Chondrocyte (in vitro differentiated cells): Measurements from ENCODE around the gene TSPAN3. TPM values are rescaled to one million over a fixed set of nuclear protein-coding genes. Genes with fewer than 3 reads are reported as not detected.
A peak's percentile ranks its signal among the peaks of the same experiment; 100 is the strongest.

ENCODE experiments used
- DNase-seq: peaks from one replicate; pipeline ENCODE4 v3.0.0; 2021; ENCODE audit warnings: mixed read lengths, low spot score
- H3K27ac Mint-ChIP-seq: one replicate; pipeline ENCODE4 v1.8.0; 2021; ENCODE audit warnings: mild to moderate bottlenecking, moderate library complexity, mixed read lengths; ENCODE audit not compliant: unreplicated experiment
- H3K27me3 Mint-ChIP-seq: 2 replicates; pipeline ENCODE4 v1.8.0; 2021; ENCODE audit warnings: low read depth, mixed read lengths
- H3K36me3 Mint-ChIP-seq: 2 replicates; pipeline ENCODE4 v1.8.0; 2021; ENCODE audit warnings: low read depth, mixed read lengths
- H3K4me1 Mint-ChIP-seq: 2 replicates; pipeline ENCODE4 v1.8.0; 2021; ENCODE audit warnings: low read depth, mild to moderate bottlenecking, mixed read lengths
- H3K4me3 Mint-ChIP-seq: one replicate; pipeline ENCODE4 v1.8.0; 2021; ENCODE audit warnings: mild to moderate bottlenecking, moderate library complexity, mixed read lengths; ENCODE audit not compliant: unreplicated experiment
- H3K9me3 Mint-ChIP-seq: 2 replicates; pipeline ENCODE4 v1.8.0; 2021; ENCODE audit warnings: low read depth, mixed read lengths
- total RNA-seq: library from RNA; stranded (reverse); gene quantifications from 3 replicates; pipeline ENCODE4 v1.2.1, GENCODE V29; 2021
- TF ChIP-seq, protein P1 (sequence below): fragments of 200-600 bp; sonication (generic); IDR thresholded peaks from 2 replicates; pipeline ENCODE4 v1.5.0; 2021; ENCODE audit warnings: antibody characterized with exemption, mild to moderate bottlenecking, moderate library complexity

Gene TSPAN3
- total RNA-seq, 1 donor from 2014 or later: 250 TPM

DNA sequence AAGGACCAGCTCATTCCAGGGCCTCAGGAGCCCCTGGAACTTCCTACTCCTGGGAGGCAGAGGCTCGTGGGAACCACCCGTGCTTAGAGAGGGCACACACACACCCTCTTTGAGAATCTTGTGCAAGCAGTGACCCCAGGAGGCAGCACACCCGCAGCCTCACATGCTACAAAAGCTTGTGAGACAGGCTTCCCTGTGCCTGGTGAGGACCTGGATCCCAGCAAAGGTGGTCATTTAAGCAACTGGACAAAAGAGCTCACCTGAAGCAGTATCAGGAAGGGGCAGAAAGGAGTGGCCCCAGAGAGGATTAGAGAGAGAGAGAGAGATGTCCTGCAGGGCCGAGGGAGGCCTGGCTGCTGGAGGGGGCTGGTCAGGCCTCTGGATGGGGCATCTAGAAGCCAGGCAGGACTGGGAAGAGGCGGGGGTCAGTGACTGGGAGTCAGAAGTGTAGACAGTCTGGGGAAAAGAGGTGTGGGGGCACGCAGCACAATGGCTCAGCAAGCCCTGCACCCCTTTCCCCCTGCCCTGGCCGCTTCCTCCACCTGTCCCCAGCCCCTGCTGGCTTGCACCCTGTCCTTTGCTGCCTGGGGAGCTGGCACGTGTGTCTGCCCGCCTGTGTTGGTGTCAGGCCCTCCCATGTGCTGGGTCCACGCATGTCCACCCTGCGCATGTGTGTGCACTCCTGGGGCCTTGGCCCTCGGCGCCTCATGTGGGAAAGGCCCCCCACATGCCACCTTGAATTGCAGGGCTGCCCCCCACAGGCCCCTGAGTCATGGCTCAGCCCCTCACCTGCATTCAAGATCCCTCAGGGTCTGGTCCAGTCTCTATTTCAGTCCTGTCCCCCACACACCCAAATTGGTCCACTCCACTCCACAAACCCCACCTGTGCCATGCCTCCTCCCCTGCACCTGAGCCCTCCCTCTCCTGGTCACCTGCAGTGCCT, 36.9 kb downstream of the TSPAN3 start:
- TF ChIP-seq, protein P1, sequence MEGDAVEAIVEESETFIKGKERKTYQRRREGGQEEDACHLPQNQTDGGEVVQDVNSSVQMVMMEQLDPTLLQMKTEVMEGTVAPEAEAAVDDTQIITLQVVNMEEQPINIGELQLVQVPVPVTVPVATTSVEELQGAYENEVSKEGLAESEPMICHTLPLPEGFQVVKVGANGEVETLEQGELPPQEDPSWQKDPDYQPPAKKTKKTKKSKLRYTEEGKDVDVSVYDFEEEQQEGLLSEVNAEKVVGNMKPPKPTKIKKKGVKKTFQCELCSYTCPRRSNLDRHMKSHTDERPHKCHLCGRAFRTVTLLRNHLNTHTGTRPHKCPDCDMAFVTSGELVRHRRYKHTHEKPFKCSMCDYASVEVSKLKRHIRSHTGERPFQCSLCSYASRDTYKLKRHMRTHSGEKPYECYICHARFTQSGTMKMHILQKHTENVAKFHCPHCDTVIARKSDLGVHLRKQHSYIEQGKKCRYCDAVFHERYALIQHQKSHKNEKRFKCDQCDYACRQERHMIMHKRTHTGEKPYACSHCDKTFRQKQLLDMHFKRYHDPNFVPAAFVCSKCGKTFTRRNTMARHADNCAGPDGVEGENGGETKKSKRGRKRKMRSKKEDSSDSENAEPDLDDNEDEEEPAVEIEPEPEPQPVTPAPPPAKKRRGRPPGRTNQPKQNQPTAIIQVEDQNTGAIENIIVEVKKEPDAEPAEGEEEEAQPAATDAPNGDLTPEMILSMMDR: no peak
- peak; percentile 87 for DNase-seq
- Mint-ChIP-seq H3K4me1 (peaks cover 13% of the 10 kb centered on the region), H3K27me3 (no peaks in the 10 kb centered on the region), H3K4me3 (no peak overlapping the region), H3K36me3 (peaks cover 9% of the 10 kb centered on the region), H3K9me3 (no peaks in the 10 kb centered on the region), H3K27ac (no peak overlapping the region)

- TF ChIP-seq, protein P1: no peak
- Mint-ChIP-seq H3K27me3 (no peaks in the 10 kb centered on the region), H3K4me1 (peaks cover 13% of the 10 kb centered on the region), H3K4me3 (no peak overlapping the region), H3K27ac (no peak overlapping the region), H3K36me3 (peaks cover 9% of the 10 kb centered on the region), H3K9me3 (no peaks in the 10 kb centered on the region)
- no peak for DNase-seq
Measured at GRCh38 chr15:77033417-77033728, 37.5 kb downstream of the TSPAN3 start.

- TF ChIP-seq, protein P1: no peak
- Mint-ChIP-seq H3K36me3 (peaks cover 9% of the 10 kb centered on the region), H3K27ac (no peak overlapping the region), H3K4me1 (peaks cover 13% of the 10 kb centered on the region), H3K4me3 (no peak overlapping the region), H3K9me3 (no peaks in the 10 kb centered on the region), H3K27me3 (no peaks in the 10 kb centered on the region)
- peak; percentile 78 for DNase-seq
Measured at GRCh38 chr15:77032647-77033416, 38.1 kb downstream of the TSPAN3 start.

- H3K4me3 Mint-ChIP-seq: no peak overlapping the region
- TF ChIP-seq, protein P1: no peak
- peaks cover 13% of the 10 kb centered on the region for H3K4me1 Mint-ChIP-seq
- no peaks in the 10 kb centered on the region for H3K27me3 Mint-ChIP-seq
- no peaks in the 10 kb centered on the region for H3K9me3 Mint-ChIP-seq
- no peak overlapping the region for H3K27ac Mint-ChIP-seq
- H3K36me3 Mint-ChIP-seq: peaks cover 6% of the 10 kb centered on the region
- peak; percentile 85 for DNase-seq
Measured at GRCh38 chr15:77032052-77032646, 38.8 kb downstream of the TSPAN3 start.

- DNase-seq: peak; percentile 78
- TF ChIP-seq, protein P1: no peak
- no peak overlapping the region for H3K4me3 Mint-ChIP-seq
- no peaks in the 10 kb centered on the region for H3K27me3 Mint-ChIP-seq
- no peak overlapping the region for H3K27ac Mint-ChIP-seq
- peaks cover 13% of the 10 kb centered on the region for H3K4me1 Mint-ChIP-seq
- H3K9me3 Mint-ChIP-seq: no peaks in the 10 kb centered on the region
- peaks cover 6% of the 10 kb centered on the region for H3K36me3 Mint-ChIP-seq
Measured at GRCh38 chr15:77031376-77032050, 39.4 kb downstream of the TSPAN3 start.
